Stimulated activated CD4-positive, alpha-beta T cell treated with anti-CD3 and anti-CD28 coated beads, Interleukin-4, amount 100 ng/mL, for 48 hours (primary cell): Measurements from ENCODE around the gene EDN1.
"Not testable (repeated sequence)": the region's sequence is repeated elsewhere in the genome, so short reads cannot be mapped to it uniquely, and the experiment has no call there.

Experiments used
- DNase-seq, 2 donors: peaks; one replicate each; pipeline ENCODE4 v3.0.0-alpha.2; 2020; ENCODE audit warnings: low read depth in 2 of 2

EDN1 gene

GRCh38 chr6:12293931-12294807 lies 4.0 kb downstream of the EDN1 start:
- DNase-seq = no peak

GRCh38 chr6:12294851-12295536 lies 4.8 kb downstream of the EDN1 start:
- no peak for DNase-seq

GRCh38 chr6:12295558-12296254 lies 5.5 kb downstream of the EDN1 start:
- DNase-seq = no peak

GRCh38 chr6:12296255-12296573 lies 6.1 kb downstream of the EDN1 start:
- no peak for DNase-seq

GRCh38 chr6:12296604-12297003 lies 6.4 kb downstream of the EDN1 start:
- no peak for DNase-seq

DNA sequence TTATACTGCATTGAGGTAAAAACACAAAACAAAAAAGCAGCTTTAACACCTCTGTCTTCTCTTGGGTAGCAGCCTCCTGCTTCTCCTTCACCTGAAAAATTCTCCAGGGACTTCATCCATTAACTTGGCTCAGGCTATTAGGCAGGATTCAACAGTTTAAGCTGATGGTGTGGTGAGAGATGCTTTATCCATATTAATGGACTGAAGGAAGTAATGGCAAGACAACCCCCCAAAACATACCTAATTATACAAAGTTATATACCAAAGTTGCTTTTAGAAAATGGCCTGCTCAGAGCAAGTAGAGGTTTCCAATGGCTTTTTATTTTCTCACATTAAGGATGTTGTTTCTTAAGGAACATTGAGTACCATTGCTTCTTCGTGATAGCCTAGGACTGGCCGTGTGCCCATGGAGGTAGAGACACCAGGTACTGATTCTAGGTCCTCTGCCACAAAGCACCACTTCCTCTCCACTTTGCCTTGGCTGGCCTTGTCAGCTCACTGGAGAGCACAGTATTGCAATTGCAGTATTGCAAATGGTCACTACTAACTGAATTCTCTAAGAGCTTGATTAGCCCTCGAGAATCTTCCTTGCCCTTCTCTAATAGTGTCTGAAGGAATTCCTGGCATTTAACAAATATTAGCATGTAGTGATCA lies 7.3 kb downstream of the EDN1 start:
- no peak for DNase-seq

- no peak for DNase-seq
Observed at GRCh38 chr6:12298017-12298978, 8.1 kb downstream of the EDN1 start.

GRCh38 chr6:12298995-12299394 lies 8.8 kb downstream of the EDN1 start:
- DNase-seq = no peak

DNA sequence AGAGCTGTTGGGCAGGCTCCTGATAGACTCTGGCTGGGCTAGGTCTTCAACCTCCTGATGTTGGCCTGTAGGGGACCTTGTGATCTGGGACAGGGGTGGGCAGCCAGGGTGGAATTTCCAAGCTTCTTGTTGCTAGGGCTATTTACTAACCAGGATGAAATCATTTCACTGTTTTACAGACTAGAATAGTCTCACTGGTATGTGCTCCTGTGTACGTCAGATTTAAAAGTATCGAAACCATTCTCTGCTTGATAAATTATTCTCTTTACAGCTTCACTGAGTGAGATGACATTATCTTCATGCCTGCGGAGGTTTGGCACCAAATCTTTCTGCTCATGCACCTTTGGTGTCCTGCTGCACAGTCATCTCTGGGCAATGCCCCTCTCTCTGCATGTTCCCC lies 10.9 kb downstream of the EDN1 start:
- no peak for DNase-seq

- no peak for DNase-seq
Observed at GRCh38 chr6:12304487-12304886, 14.3 kb downstream of the EDN1 start.

DNA sequence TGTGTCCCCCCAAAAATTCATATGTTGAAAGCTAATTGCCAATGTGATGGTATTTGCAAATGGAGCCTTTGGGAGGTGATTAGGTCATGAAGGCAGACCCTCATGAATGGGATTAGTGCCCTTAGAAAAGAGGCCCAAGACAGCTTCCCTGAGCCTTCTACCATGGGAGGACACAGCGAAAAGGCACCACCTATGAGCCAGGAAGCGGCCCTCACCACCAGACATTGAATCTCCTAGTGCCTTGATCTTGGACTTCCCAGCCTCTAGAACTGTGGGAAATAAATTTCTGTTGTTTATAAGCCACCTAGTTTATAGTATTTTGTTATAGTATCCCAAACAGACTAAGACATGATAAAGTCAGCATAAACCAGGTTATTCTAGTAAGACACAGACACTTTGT lies 18.9 kb downstream of the EDN1 start:
- no peak for DNase-seq

DNA sequence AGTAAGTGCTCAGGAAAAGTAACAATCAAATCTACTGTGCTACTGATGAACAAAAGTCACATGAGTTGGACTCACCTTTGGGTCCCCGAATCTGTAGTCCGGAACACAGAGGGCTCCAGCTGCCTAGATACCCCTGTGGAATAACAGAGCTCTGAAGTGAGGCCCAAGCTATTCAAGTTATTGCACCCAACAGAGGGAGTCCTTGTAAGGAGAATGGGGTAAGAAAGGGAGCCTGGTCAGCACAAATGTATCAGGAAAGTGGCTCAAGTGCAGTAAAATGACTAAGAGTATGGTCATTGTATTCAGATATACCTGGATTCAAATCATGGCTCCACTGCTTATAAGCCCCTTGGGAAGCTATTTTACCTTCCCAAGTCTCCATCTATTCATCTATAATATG lies 20.9 kb downstream of the EDN1 start:
- DNase-seq = no peak

DNA sequence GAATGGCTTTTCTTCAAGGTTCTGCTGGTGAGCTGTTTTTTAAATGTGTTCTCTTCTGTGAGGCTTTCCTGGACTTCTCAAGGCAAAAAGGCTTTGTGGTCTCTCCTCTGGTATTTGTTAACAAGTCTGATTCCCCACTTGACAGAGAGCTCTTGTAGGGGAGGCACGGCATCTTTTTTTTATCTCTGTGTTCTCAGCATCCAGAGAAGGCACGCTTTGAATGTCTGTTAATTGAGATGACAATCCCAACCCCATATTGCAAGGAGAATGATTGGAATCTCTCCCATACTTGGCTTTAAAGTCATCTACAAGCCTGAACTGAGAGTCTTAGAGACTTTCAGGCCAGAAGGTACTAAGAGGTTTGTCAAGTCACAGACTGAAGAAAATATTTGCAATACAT lies 22.6 kb downstream of the EDN1 start:
- DNase-seq = no peak

GRCh38 chr6:12313306-12313991 lies 23.3 kb downstream of the EDN1 start:
- no peak for DNase-seq

DNA sequence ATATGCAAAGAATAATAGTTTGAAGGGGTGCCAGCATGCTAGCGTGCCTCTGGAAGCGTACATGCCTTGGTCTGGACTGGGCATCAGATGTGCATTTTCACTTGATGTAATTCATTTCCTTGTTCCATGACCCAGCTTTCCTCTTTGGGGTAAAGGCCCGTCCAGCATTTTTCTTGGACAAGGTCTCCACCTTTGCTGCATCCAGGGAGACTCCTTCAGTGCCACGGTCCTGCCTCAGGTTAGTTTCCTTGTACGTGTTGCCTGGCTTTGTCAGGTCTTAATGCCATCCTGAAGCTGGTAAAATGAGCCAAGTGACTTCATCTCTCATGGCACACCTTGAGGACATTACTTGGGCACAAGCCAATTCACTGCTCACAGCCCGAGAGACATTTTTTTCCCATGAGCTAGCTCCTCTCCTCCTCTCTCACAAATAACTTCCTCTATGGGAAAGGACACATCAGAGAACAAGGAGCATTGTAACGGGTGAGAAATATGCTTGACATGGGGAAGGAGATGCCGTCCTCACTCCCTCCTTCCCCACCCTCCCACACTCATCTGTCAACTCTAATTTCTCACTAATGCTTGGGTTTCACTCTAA lies 23.9 kb downstream of the EDN1 start:
- no peak for DNase-seq

DNA sequence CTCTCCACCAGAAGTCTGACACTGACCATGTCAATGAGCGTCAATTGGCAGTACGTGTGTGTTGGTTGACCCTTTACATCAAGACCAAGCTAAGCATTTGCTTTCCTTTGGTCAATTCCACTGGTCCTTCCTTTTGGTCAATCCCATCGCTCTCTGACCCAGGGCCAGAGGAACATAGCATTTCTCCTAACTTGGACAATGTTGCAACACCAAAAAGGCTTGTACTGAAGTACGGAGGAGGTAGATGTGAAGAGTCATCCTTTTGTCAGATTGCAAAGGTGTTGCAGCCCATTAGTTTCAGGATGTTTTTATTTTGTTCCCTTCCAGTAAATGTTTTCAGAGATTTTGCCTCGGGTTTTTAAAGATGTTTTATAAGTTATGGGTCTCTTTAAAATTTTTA lies 24.6 kb downstream of the EDN1 start:
- DNase-seq = no peak

DNA sequence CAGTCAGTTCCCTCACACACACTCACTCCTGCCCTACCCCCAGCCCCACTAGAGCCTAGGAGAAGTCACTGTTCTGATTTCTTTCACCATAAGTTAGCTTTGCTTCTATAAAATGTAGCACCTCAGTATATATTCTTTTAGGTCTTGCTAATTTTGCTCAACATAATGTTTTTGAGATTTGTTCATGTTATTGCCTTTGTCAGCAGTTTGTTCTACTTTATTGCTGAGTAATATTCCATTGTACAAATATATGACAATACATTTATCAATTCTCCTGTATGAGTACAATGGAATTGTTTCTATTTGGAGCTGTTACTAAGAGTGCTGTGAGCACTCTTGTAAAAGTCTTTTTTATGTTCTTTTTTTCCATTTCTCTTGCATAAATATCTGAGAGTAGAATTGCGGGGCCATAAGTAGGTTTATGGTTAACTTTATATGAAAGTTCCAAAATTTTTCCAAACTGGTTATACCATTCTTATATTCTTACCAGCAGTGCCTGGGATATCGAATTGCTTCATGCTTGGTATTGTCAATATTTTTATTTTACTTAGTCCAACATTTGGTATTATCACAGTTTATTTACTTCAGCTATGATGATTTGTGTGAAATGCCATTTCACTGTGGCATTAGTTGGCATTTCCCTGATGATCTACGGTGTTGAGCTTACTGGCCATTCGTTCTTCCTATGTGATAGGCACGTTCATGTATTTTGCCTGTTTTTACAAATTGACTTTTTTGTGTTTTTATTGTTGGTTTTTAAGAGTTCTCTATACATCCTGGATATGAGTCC lies 25.3 kb downstream of the EDN1 start:
- DNase-seq = no peak

DNA sequence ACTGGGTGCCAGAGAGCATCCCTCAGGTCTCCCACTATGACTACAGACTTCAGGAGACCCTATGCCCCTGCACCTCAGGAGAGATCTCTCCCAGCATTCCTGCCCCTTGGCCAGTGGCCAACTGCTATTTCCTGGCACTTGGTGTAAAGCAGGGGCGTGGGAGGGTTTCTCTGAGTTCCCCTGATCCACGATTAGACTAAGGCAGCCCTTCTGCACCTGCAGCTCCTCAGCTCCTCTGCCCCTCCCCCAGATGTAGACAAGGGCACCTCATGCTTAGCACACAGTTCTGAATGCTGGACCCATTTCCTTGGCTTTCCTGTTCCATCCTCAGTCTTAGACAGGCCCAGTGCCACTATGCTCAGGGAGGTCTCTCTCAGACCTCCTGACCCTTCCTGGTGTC lies 28.6 kb downstream of the EDN1 start:
- no peak for DNase-seq

- not testable (repeated sequence) for DNase-seq
Observed at GRCh38 chr6:12320074-12320473, 29.9 kb downstream of the EDN1 start.
